Measurements from ENCODE around the gene CKAP4.

GRCh38 chr12:106194351-106194750 lies 53.5 kb downstream of the CKAP4 start:
- TF ChIP-seq CTCF (IDR thresholded peaks at IDR 0.05) (no peak), POLR2A (IDR thresholded peaks at IDR 0.05) (no peak)
